Sigmoid colon (tissue), 4 donors: ENCODE data around the gene MACROD2.

Experiments used
- CTCF ChIP-seq, 4 experiments: fragments of 450-650 bp in 3 of 4; fragments of 200-600 bp in 1 of 4; IDR thresholded peaks; one replicate each; pipeline ENCODE4 v1.5.1; 2016 to 2019; ENCODE audit warnings: antibody characterized with exemption in 4 of 4, mild to moderate bottlenecking in 3 of 4, moderate library complexity in 2 of 4
- EP300 ChIP-seq, 4 donors: sonication (generic); formaldehyde crosslinking; IDR thresholded peaks; one replicate each; pipeline ENCODE4 v1.6.1; 2017; ENCODE audit warnings: antibody characterized with exemption in 4 of 4
- POLR2A ChIP-seq, 2 donors: fragments of 450-650 bp; IDR thresholded peaks; one replicate each; pipeline ENCODE4 v1.6.1; 2016; ENCODE audit warnings: antibody characterized with exemption in 2 of 2, mild to moderate bottlenecking in 2 of 2, moderate library complexity in 2 of 2
- POLR2AphosphoS5 ChIP-seq, 4 donors: sonication (generic); formaldehyde crosslinking; IDR thresholded peaks; one replicate each; pipeline ENCODE4 v1.6.1; 2017; ENCODE audit warnings: antibody characterized with exemption in 4 of 4

- TF ChIP-seq POLR2AphosphoS5 (IDR thresholded peaks at IDR 0.05) (no peak), CTCF (IDR thresholded peaks at IDR 0.05) (no peak), POLR2A (IDR thresholded peaks at IDR 0.05) (no peak), EP300 (IDR thresholded peaks at IDR 0.05) (no peak)
Measured at GRCh38 chr20:14919501-14920081, 924.3 kb downstream of the MACROD2 start.
